Naive thymus-derived CD4-positive, alpha-beta T cell (primary cell): Measurements from ENCODE around the gene PTPRN2. TPM values are rescaled to one million over a fixed set of nuclear protein-coding genes. Genes with fewer than 3 reads are reported as not detected.
"Not testable (repeated sequence)": the region's sequence is repeated elsewhere in the genome, so short reads cannot be mapped to it uniquely, and the experiment has no call there.

Experiments
- ATAC-seq: fragments of 150-1000 bp; cut with Tn5 transposase; 2 replicates; pipeline ENCODE4 v1.10.0; 2021; ENCODE audit warnings: mild to moderate bottlenecking, moderate library complexity
- CTCF ChIA-PET: fragments of 350-600 bp; sonication (Branson Sonifier 250); formaldehyde crosslinking; loops from one replicate; lab custom pipeline; 2021; ENCODE audit warnings: antibody characterized with exemption; lab: Charles Lee
- POLR2A ChIA-PET: fragments of 350-600 bp; sonication (Branson Sonifier 250); formaldehyde crosslinking; loops from one replicate; lab custom pipeline; 2021; ENCODE audit warnings: antibody characterized with exemption, inconsistent platforms; lab: Charles Lee
- DNase-seq, 9 donors: peaks; one replicate each; pipeline versions ENCODE4 v3.0.0 to v3.0.0-alpha.2; 2020 to 2022; ENCODE audit warnings: mixed read lengths in 1 of 9
- H3K27ac ChIP-seq: one replicate; pipeline ENCODE4 v1.7.0; 2013; ENCODE audit warnings: mild to moderate bottlenecking, low read depth, low read length, moderate library complexity
- H3K27me3 ChIP-seq, 2 donors: one replicate each; pipeline ENCODE4 v1.7.0; 2013; ENCODE audit warnings: low read length in 2 of 2, mild to moderate bottlenecking in 2 of 2, moderate library complexity in 2 of 2; ENCODE audit not compliant: control insufficient read depth in 2 of 2, insufficient read depth in 2 of 2
- H3K36me3 ChIP-seq, 3 experiments: 1 replicate in 2 of 3; 2 replicates in 1 of 3; pipeline ENCODE4 v1.7.0; 2013; ENCODE audit warnings: low read length in 3 of 3, mild to moderate bottlenecking in 3 of 3, moderate library complexity in 1 of 3; ENCODE audit not compliant: insufficient read depth in 3 of 3, control insufficient read depth in 2 of 3
- H3K4me1 ChIP-seq, 2 donors: one replicate each; pipeline ENCODE4 v1.7.0; 2013; ENCODE audit warnings: low read length in 2 of 2, mild to moderate bottlenecking in 2 of 2, moderate library complexity in 1 of 2; ENCODE audit not compliant: control insufficient read depth in 2 of 2, insufficient read depth in 2 of 2
- H3K4me3 ChIP-seq: 2 replicates; pipeline ENCODE4 v1.7.0; 2013; ENCODE audit warnings: mild to moderate bottlenecking, low read length
- H3K9me3 ChIP-seq, 3 experiments: 1 replicate in 2 of 3; 2 replicates in 1 of 3; pipeline ENCODE4 v1.7.0; 2013; ENCODE audit warnings: low read length in 3 of 3; ENCODE audit not compliant: control insufficient read depth in 2 of 3
- H3K27ac Mint-ChIP-seq, 9 donors: one replicate each; pipeline ENCODE4 v1.8.0; 2020 to 2022; ENCODE audit warnings: mixed read lengths in 9 of 9, mild to moderate bottlenecking in 8 of 9, moderate library complexity in 5 of 9, inconsistent platforms in 2 of 9
- H3K27me3 Mint-ChIP-seq, 5 donors: one replicate each; pipeline ENCODE4 v1.8.0; 2021 to 2022; ENCODE audit warnings: mixed read lengths in 5 of 5, mild to moderate bottlenecking in 1 of 5
- H3K36me3 Mint-ChIP-seq, 5 donors: one replicate each; pipeline ENCODE4 v1.8.0; 2020 to 2022; ENCODE audit warnings: mixed read lengths in 5 of 5, mild to moderate bottlenecking in 3 of 5, inconsistent platforms in 1 of 5
- H3K4me1 Mint-ChIP-seq, 7 donors: one replicate each; pipeline ENCODE4 v1.8.0; 2020 to 2022; ENCODE audit warnings: mixed read lengths in 7 of 7, mild to moderate bottlenecking in 3 of 7, inconsistent platforms in 1 of 7
- H3K4me3 Mint-ChIP-seq, 10 donors: one replicate each; pipeline ENCODE4 v1.8.0; 2020 to 2022; ENCODE audit warnings: mild to moderate bottlenecking in 10 of 10, mixed read lengths in 10 of 10, moderate library complexity in 6 of 10, inconsistent platforms in 2 of 10
- H3K9me3 Mint-ChIP-seq, 11 donors: one replicate each; pipeline ENCODE4 v1.8.0; 2020 to 2022; ENCODE audit warnings: mixed read lengths in 11 of 11, mild to moderate bottlenecking in 4 of 11, inconsistent platforms in 1 of 11, moderate library complexity in 1 of 11
- intact Hi-C, 2 donors: fragments of 100-400 bp; cut with micrococcal nuclease; formaldehyde crosslinking; loops; one replicate each; pipeline ENCODE4 v1.15.1; 2023
- polyA plus RNA-seq, 2 donors: library from polyadenylated mRNA; unstranded; fragments of 300-500 nt; fragmentation: Illumina TruSeq; gene quantifications; one replicate each; pipeline ENCODE4 v1.2.3, GENCODE V29; 2021
- total RNA-seq, 6 experiments: library from RNA in 5 of 6; stranded (reverse) in 5 of 6; gene quantifications; 1 replicate in 5 of 6; 2 replicates in 1 of 6; pipeline ENCODE4 v1.2.3 and lab custom pipeline; 2021 to 2026

Gene PTPRN2
- total and polyA plus RNA-seq, 7 experiments from 2014 or later = 0.58 to 2.3 (median 1.4) TPM

DNA sequence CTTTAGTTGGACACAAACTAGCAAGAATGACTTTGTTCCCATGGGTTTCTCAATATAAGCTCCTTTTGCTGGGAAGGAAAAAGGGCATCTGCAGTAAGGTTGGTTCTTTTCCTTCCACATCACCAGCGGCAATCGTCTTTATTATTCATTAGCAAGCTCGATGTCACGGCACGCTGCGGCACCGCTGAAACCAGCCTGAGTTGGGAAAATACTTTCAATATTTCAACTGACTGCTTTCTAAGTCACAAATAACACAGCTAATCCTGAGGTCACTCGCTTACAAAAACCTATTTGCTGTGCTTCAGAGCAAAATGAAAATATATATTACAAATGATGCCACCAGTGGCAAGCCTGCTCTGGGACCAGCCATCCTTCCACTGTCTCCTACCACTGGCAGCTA, 665.0 kb downstream of the PTPRN2 start:
- Histone ChIP-seq H3K9me3 (no peaks in the 10 kb centered on the region), H3K4me3 (no peak overlapping the region), H3K27ac (no peak overlapping the region), H3K36me3 (no peaks in the 10 kb centered on the region), H3K4me1 (peaks cover 0 to 4% of the 10 kb centered on the region in 2 donors), H3K27me3 (no peaks in the 10 kb centered on the region)
- DNase-seq (no peak), ATAC-seq (no peak)
- intact Hi-C loops = no loop called here
- H3K27me3 Mint-ChIP-seq = peaks cover 0 to 9% (median 0%) of the 10 kb centered on the region in 5 donors
- ChIA-PET CTCF (no interaction called here), POLR2A (interaction anchor here (0.6 kb wide), 1 partner anchor 8 kb away, joined by 3 read pairs; no protein-coding TSS in a partner anchor)
- no peak overlapping the region for H3K27ac Mint-ChIP-seq
- peaks cover 4 to 15% (median 12%) of the 10 kb centered on the region in 7 donors for H3K4me1 Mint-ChIP-seq
- no peaks in the 10 kb centered on the region for H3K9me3 Mint-ChIP-seq
- H3K36me3 Mint-ChIP-seq = no peaks in the 10 kb centered on the region
- H3K4me3 Mint-ChIP-seq = no peak overlapping the region

DNA sequence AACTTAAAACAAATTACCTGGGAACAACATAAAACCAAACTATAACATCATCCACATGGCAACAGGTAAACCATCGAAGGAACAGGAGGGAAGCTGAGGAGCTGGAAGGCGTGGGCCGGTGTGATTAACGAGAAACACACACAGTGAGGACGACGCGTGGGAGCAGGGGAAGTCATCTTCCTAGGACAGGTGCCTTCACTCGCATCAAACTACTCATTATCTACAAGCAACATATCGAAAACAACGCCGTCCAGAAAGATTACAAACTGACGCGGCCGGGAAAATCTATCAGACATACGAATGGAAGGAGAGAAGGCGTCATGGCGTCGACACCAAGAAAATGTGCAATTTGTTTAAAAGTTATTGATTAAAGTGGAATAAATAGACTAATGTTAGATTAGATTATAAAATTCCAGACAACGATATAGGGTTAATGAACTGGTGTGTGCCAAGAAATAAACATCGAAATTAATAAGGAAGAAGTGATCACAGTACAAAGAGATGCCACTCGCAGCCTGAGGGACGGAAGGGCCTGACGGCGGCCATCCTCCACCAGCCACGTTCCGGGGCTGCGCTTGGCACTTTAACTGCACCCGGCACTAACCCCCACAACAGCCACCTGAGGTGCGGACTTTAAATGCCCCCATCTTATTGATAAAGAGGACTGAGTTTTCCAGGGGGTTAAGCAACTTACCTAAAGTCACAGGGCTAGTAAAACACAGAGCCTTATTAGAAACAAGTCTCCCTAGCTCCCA, 669.1 kb downstream of the PTPRN2 start:
- H3K4me3 Mint-ChIP-seq = no peak overlapping the region
- ATAC-seq (no peak), DNase-seq (no peak)
- POLR2A ChIA-PET = no interaction called here
- H3K27me3 Mint-ChIP-seq = peaks cover 0 to 13% (median 0%) of the 10 kb centered on the region in 5 donors
- H3K9me3 ChIP-seq = no peaks in the 10 kb centered on the region
- no peak overlapping the region for H3K27ac Mint-ChIP-seq
- no peaks in the 10 kb centered on the region for H3K27me3 ChIP-seq
- intact Hi-C loops = no loop called here
- H3K4me1 Mint-ChIP-seq = no peaks in the 10 kb centered on the region
- H3K36me3 Mint-ChIP-seq = peaks cover 0 to 7% (median 0%) of the 10 kb centered on the region in 5 donors
- H3K36me3 ChIP-seq = no peaks in the 10 kb centered on the region
- no peaks in the 10 kb centered on the region for H3K4me1 ChIP-seq
- CTCF ChIA-PET = no interaction called here
- H3K27ac ChIP-seq = no peak overlapping the region
- H3K4me3 ChIP-seq = no peak overlapping the region
- H3K9me3 Mint-ChIP-seq = peaks cover 0 to 24% (median 11%) of the 10 kb centered on the region in 11 donors

DNA sequence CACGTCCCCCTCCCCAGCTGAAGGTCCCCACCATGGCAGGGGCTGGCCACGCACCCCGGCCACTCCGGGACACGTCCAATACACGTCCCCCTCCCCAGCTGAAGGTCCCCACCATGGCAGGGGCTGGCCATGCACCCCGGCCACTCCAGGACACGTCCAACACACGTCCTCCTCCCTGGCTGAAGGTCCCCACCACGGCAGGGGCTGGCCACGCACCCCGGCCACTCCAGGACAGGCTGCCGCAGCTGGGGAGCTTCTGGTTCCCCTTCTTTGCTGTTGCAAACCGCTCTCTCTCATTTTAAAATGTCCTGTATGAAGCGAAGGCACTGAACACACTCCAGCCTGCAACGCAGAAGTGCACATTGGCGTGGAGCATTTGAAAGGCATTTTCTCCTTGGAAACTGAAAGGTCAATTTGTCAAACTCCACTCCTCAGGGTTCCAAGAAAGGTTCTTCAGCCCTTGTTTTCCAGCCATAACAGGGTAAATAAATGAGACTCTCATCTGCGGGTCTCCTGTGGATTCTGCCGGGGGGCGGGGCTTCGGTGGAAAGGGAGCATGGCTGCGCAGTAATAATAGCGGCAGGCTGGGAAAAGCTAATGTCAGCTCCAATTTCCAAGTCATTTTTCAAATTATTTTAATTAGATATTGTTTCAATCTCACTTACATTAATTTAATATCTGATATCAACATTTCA, 670.5 kb downstream of the PTPRN2 start:
- Histone ChIP-seq H3K27ac (no peak overlapping the region), H3K4me1 (no peaks in the 10 kb centered on the region), H3K4me3 (no peak overlapping the region), H3K36me3 (no peaks in the 10 kb centered on the region), H3K9me3 (no peaks in the 10 kb centered on the region), H3K27me3 (no peaks in the 10 kb centered on the region)
- no peak for ATAC-seq
- H3K27me3 Mint-ChIP-seq = peaks cover 0 to 13% (median 0%) of the 10 kb centered on the region in 5 donors
- no peaks in the 10 kb centered on the region for H3K4me1 Mint-ChIP-seq
- peaks cover 0 to 34% (median 13%) of the 10 kb centered on the region in 11 donors for H3K9me3 Mint-ChIP-seq
- peaks cover 0 to 7% (median 0%) of the 10 kb centered on the region in 5 donors for H3K36me3 Mint-ChIP-seq
- ChIA-PET CTCF (no interaction called here), POLR2A (no interaction called here)
- no peak overlapping the region for H3K27ac Mint-ChIP-seq
- no peak overlapping the region for H3K4me3 Mint-ChIP-seq
- DNase-seq = no peak
- intact Hi-C loops = no loop called here

DNA sequence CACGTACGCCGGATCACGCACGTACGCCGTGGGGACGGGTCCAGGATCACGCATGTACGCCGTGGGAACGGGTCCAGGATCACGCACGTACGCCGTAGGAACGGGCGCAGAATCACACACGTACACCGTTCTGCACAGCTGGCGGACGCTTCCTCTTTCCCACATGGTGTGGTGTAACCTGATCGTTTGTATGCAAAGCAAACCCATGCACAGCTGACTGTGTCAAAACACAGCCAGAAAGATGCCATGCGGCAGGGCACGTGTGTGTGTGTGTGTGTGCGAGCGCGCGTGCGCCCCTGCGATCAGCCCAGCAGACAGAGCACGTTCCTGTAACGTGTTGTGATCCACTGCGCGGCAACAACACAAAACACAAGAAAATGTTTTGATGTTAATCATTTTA, 677.2 kb downstream of the PTPRN2 start:
- H3K27me3 ChIP-seq = no peaks in the 10 kb centered on the region
- ATAC-seq (no peak), DNase-seq (no peak)
- H3K4me3 Mint-ChIP-seq = no peak overlapping the region
- no peaks in the 10 kb centered on the region for H3K36me3 ChIP-seq
- no peaks in the 10 kb centered on the region for H3K9me3 ChIP-seq
- no peak overlapping the region for H3K27ac Mint-ChIP-seq
- H3K27me3 Mint-ChIP-seq = peaks cover 0 to 4% (median 0%) of the 10 kb centered on the region in 5 donors
- CTCF ChIA-PET = no interaction called here
- intact Hi-C loops = no loop called here
- H3K4me1 ChIP-seq = no peaks in the 10 kb centered on the region
- H3K27ac ChIP-seq = no peak overlapping the region
- peaks cover 0 to 32% (median 12%) of the 10 kb centered on the region in 11 donors for H3K9me3 Mint-ChIP-seq
- peaks cover 0 to 2% (median 0%) of the 10 kb centered on the region in 7 donors for H3K4me1 Mint-ChIP-seq
- no peak overlapping the region for H3K4me3 ChIP-seq
- POLR2A ChIA-PET = interaction anchor here (0.6 kb wide), 1 partner anchor 1059 kb away, joined by 3 read pairs; no protein-coding TSS in a partner anchor
- H3K36me3 Mint-ChIP-seq = peaks cover 0 to 7% (median 0%) of the 10 kb centered on the region in 5 donors

DNA sequence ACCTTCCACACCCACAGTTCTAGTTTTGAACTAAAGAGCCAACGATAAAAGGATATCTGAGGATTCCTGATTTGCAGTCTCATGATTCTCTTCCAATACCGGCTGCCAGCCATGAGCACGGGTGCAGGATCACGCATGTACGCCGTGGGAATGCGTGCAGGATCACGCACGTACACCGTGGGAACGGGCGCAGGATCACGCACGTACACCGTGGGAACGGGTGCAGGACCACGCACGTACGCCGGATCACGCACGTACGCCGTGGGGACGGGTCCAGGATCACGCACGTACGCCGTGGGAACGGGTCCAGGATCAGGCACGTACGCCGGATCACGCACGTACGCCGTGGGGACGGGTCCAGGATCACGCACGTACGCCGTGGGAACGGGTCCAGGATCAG, 677.6 kb downstream of the PTPRN2 start:
- H3K4me3 Mint-ChIP-seq, H3K4me1 Mint-ChIP-seq, H3K27me3 Mint-ChIP-seq, H3K27ac Mint-ChIP-seq, CTCF ChIA-PET, intact Hi-C loops, H3K4me3 ChIP-seq, POLR2A ChIA-PET, H3K27ac ChIP-seq, DNase-seq, H3K4me1 ChIP-seq, H3K36me3 Mint-ChIP-seq, H3K36me3 ChIP-seq, H3K9me3 ChIP-seq, H3K27me3 ChIP-seq, ATAC-seq: not testable (repeated sequence)
- H3K9me3 Mint-ChIP-seq = peaks cover 0 to 28% (median 10%) of the 10 kb centered on the region in 11 donors

DNA sequence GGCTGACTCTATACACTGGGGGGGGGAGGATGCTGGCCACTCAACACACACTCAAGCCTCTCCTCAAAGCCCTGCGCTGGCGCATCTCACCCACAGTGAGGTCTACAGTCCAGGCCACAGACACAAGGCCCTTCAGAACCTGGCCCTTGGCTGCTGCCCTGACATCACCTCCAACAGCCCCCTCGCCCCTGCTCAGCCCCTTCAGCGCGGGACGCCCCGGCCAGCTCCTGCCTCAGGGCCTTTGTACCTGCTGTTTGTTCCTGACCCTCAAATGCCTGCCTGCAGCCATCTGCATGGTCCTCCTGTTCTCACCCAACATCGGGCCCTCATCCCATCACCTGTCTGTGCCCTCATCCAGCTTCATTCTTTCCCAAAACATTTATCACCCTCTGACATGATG, 678.3 kb downstream of the PTPRN2 start:
- no peak for DNase-seq
- no peaks in the 10 kb centered on the region for H3K4me1 ChIP-seq
- intact Hi-C loops = no loop called here
- no peak overlapping the region for H3K27ac ChIP-seq
- no peaks in the 10 kb centered on the region for H3K36me3 ChIP-seq
- H3K27me3 ChIP-seq = no peaks in the 10 kb centered on the region
- H3K27ac Mint-ChIP-seq = peak overlapping the region in 1 of 9 donors; percentile 72
- POLR2A ChIA-PET = no interaction called here
- H3K9me3 ChIP-seq = no peaks in the 10 kb centered on the region
- no peak for ATAC-seq
- H3K9me3 Mint-ChIP-seq = peaks cover 0 to 21% (median 6%) of the 10 kb centered on the region in 11 donors
- no peak overlapping the region for H3K4me3 ChIP-seq
- peaks cover 0 to 2% (median 0%) of the 10 kb centered on the region in 7 donors for H3K4me1 Mint-ChIP-seq
- no peak overlapping the region for H3K4me3 Mint-ChIP-seq
- H3K36me3 Mint-ChIP-seq = peaks cover 0 to 4% (median 0%) of the 10 kb centered on the region in 5 donors
- peaks cover 0 to 4% (median 0%) of the 10 kb centered on the region in 5 donors for H3K27me3 Mint-ChIP-seq
- CTCF ChIA-PET = no interaction called here
